Suprapubic skin (tissue), 4 donors: ENCODE measurements around the gene INHBB. TPM values are rescaled to one million over a fixed set of nuclear protein-coding genes. Genes with fewer than 3 reads are reported as not detected.

Experiments
- DNase-seq, 2 donors: peaks; one replicate each; pipeline ENCODE4 v3.0.0-alpha.2; 2019; ENCODE audit warnings: low spot score in 2 of 2
- H3K27ac ChIP-seq: fragments of 200-600 bp; sonication (generic); one replicate; pipeline ENCODE4 v1.5.1; 2019
- H3K27me3 ChIP-seq: fragments of 200-600 bp; sonication (generic); one replicate; pipeline ENCODE4 v1.5.1; 2019
- H3K36me3 ChIP-seq: fragments of 200-600 bp; sonication (generic); one replicate; pipeline ENCODE4 v1.5.1; 2019
- H3K4me1 ChIP-seq: fragments of 200-600 bp; sonication (generic); one replicate; pipeline ENCODE4 v1.5.1; 2019
- H3K4me3 ChIP-seq: fragments of 200-600 bp; sonication (generic); one replicate; pipeline ENCODE4 v1.5.1; 2019; ENCODE audit warnings: mild to moderate bottlenecking
- H3K9me3 ChIP-seq: fragments of 200-600 bp; sonication (generic); one replicate; pipeline ENCODE4 v1.5.1; 2019
- EP300 ChIP-seq: sonication (generic); formaldehyde crosslinking; IDR thresholded peaks from one replicate; pipeline ENCODE4 v1.6.1; 2017; ENCODE audit warnings: antibody characterized with exemption
- POLR2A ChIP-seq, 2 donors: fragments of 450-650 bp; IDR thresholded peaks; one replicate each; pipeline ENCODE4 v1.6.1; 2017; ENCODE audit warnings: antibody characterized with exemption in 2 of 2, mild to moderate bottlenecking in 2 of 2, moderate library complexity in 2 of 2
- POLR2AphosphoS5 ChIP-seq, 3 donors: sonication (generic); formaldehyde crosslinking; IDR thresholded peaks; one replicate each; pipeline ENCODE4 v1.6.1; 2017; ENCODE audit warnings: antibody characterized with exemption in 3 of 3
- WGBS: methylation state at CpG from one replicate; pipeline ENCODE4 v1.1.5; 2018; 5-methylcytosine and 5-hydroxymethylcytosine counted together
- total RNA-seq, 4 donors: library from RNA; depleted of rRNA; stranded (reverse); fragments of >200 nt; gene quantifications; one replicate each; pipeline ENCODE4 v1.1.0, GENCODE V29; 2016
- TF ChIP-seq, protein P1 (sequence below), 2 donors: fragments of 200-600 bp in 1 of 2; fragments of 450-650 bp in 1 of 2; sonication (generic) in 1 of 2; IDR thresholded peaks; one replicate each; pipeline ENCODE4 v1.5.1; 2016 to 2019; ENCODE audit warnings: antibody characterized with exemption in 2 of 2, mild to moderate bottlenecking in 1 of 2, moderate library complexity in 1 of 2

The INHBB gene
- total RNA-seq, 4 donors from 2014 or later, result 12.1 to 26.1 (median 18.2) TPM

DNA sequence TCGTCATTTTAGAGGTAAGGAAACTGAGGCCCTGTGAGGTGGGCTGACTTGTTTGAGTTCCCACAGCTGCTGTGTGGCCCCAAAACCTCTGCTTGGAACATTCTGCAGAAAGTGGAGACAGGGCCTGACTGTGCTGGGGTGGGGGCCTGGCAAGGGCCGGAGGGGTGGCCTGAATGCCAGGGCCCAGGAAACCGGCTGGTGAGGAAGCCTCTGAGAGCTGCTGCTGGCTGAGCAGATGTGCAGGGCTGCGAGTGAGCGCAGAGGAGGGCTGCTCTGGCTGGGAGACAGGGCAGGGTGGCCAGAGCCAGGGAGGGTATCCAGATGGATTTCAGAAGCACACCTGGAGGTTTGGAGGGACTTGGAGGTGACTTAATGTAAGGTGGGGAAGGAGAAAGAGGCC is 29.9 kb upstream of the INHBB start:
- H3K4me1 ChIP-seq, result peaks cover 39% of the 10 kb centered on the region
- no peaks in the 10 kb centered on the region for H3K9me3 ChIP-seq
- DNase-seq, result peak in 1 of 2 donors; percentile 44
- no peaks in the 10 kb centered on the region for H3K36me3 ChIP-seq
- no peaks in the 10 kb centered on the region for H3K27me3 ChIP-seq
- H3K4me3 ChIP-seq, result no peak overlapping the region
- whole genome bisulfite sequencing, result 95% methylated on average over 5 of the region's 5 CpGs
- TF ChIP-seq EP300 (no peak), POLR2A (IDR thresholded peaks at IDR 0.05) (no peak), POLR2AphosphoS5 (IDR thresholded peaks at IDR 0.05) (no peak)
- TF ChIP-seq, protein P1, sequence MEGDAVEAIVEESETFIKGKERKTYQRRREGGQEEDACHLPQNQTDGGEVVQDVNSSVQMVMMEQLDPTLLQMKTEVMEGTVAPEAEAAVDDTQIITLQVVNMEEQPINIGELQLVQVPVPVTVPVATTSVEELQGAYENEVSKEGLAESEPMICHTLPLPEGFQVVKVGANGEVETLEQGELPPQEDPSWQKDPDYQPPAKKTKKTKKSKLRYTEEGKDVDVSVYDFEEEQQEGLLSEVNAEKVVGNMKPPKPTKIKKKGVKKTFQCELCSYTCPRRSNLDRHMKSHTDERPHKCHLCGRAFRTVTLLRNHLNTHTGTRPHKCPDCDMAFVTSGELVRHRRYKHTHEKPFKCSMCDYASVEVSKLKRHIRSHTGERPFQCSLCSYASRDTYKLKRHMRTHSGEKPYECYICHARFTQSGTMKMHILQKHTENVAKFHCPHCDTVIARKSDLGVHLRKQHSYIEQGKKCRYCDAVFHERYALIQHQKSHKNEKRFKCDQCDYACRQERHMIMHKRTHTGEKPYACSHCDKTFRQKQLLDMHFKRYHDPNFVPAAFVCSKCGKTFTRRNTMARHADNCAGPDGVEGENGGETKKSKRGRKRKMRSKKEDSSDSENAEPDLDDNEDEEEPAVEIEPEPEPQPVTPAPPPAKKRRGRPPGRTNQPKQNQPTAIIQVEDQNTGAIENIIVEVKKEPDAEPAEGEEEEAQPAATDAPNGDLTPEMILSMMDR (IDR thresholded peaks at IDR 0.05), result no peak
- no peak overlapping the region for H3K27ac ChIP-seq

DNA sequence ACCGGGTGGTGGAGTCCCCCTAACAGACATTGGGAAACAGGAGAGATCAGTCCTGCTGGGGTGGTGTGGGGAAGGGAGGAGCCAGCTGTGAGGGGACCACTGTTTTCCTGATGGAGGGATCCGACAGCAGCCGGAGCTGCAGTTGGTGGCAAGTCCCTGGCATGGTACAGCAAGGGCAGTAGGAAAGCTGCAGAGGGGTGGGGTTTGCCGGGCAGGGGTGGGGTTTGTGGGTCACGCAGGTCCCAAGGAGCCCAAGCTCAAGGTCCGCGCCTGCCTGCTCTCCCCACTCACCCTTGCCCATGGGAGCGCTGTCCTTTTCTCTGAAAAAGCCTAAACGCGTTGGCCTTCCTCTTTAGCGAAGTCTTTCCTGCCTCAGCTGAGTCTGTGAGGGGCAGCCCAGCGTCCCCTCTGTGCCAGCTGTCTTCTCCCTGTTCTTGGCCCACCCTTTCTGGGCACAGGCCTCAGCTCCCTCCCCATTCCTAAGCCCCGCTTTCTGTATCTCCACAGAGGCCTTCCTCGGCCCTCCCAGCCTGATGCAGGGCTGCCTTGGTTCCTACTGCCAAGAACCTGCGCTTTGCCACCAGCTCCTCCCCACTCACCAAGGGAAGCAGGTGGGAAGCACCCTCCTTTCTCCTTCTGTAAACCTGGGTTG is 29.3 kb upstream of the INHBB start:
- Histone ChIP-seq H3K27ac (no peak overlapping the region), H3K27me3 (no peaks in the 10 kb centered on the region), H3K4me3 (no peak overlapping the region), H3K36me3 (no peaks in the 10 kb centered on the region), H3K4me1 (peaks cover 39% of the 10 kb centered on the region), H3K9me3 (no peaks in the 10 kb centered on the region)
- no peak for TF ChIP-seq EP300
- TF ChIP-seq POLR2A (IDR thresholded peaks at IDR 0.05), result no peak
- no peak for TF ChIP-seq POLR2AphosphoS5 (IDR thresholded peaks at IDR 0.05)
- TF ChIP-seq, protein P1 (IDR thresholded peaks at IDR 0.05), result no peak
- 92% methylated on average over 15 of the region's 15 CpGs for WGBS
- peak in 1 of 2 donors; percentile 60 for DNase-seq

DNA sequence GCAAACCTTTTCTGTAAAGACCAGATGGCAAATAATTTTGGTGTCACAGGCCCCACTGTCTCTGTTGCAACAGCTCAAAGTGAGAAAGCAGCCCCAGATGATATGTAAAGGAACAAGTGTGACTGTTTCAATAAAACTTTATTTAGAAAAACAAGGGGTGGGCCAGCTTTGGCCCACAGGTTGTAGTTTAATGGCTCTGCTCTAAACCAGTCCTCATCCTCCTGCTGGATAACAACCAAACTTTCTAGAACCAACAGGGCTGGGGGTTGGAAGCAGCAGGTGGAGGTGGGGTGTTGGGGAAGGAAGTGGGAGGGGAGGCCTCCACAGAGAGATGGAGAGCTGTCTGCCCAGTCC is 28.8 kb upstream of the INHBB start:
- TF ChIP-seq, protein P1 (IDR thresholded peaks at IDR 0.05), result no peak
- TF ChIP-seq POLR2A (IDR thresholded peaks at IDR 0.05) (no peak), EP300 (no peak), POLR2AphosphoS5 (IDR thresholded peaks at IDR 0.05) (no peak)
- Histone ChIP-seq H3K27ac (no peak overlapping the region), H3K36me3 (no peaks in the 10 kb centered on the region), H3K4me1 (peaks cover 39% of the 10 kb centered on the region), H3K9me3 (no peaks in the 10 kb centered on the region), H3K4me3 (no peak overlapping the region), H3K27me3 (no peaks in the 10 kb centered on the region)
- DNase-seq, result no peak

DNA sequence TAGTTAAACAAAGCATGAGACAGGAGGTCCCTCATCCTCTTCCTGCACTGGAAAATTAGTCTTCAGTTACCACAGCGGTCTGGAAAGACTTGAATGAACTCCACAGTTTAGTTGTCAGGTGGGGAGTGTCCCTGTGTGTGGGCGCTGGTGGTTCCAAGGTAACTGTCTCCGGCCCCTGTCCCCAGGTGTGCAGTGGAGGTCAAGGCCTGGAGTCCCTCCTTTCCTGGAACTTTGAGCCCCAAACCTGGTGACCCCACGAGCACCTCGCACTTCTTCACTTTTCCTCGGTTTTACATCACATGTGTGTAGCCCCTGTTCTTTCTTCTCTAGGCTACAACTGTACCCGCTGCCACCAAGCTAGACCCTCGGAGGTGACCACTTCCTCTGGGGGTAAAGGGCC is 28.0 kb upstream of the INHBB start:
- DNase-seq, result peak in 1 of 2 donors; percentile 36
- no peaks in the 10 kb centered on the region for H3K27me3 ChIP-seq
- H3K9me3 ChIP-seq, result no peaks in the 10 kb centered on the region
- H3K27ac ChIP-seq, result no peak overlapping the region
- no peak overlapping the region for H3K4me3 ChIP-seq
- TF ChIP-seq EP300, result no peak
- no peak for TF ChIP-seq POLR2AphosphoS5 (IDR thresholded peaks at IDR 0.05)
- TF ChIP-seq, protein P1 (IDR thresholded peaks at IDR 0.05), result no peak
- no peak for TF ChIP-seq POLR2A (IDR thresholded peaks at IDR 0.05)
- WGBS, result 95% methylated on average over 8 of the region's 8 CpGs
- H3K4me1 ChIP-seq, result peaks cover 35% of the 10 kb centered on the region
- no peaks in the 10 kb centered on the region for H3K36me3 ChIP-seq

DNA sequence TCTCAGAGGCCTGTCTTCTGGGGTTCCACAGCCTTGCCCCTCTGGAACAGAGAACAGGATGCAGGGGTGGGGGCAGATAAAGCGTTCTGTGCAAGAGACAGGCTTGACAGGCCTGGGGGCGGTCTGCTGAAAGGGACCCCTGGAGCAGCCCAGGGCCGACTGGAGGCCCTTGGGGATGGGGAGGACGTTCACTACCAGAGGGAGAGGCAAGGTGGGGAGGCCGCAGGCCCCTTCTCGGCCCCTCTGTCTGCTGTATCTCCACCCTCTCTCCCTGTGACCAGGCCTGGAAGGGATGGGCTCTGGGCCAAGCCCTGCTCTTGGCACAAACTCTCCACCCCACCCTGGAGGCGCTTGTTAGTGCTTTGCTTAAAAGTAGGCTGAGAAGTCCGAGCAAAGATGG is 27.3 kb upstream of the INHBB start:
- Histone ChIP-seq H3K4me3 (no peak overlapping the region), H3K9me3 (no peaks in the 10 kb centered on the region), H3K36me3 (no peaks in the 10 kb centered on the region), H3K4me1 (peaks cover 36% of the 10 kb centered on the region), H3K27ac (no peak overlapping the region), H3K27me3 (no peaks in the 10 kb centered on the region)
- 67% methylated on average over 8 of the region's 8 CpGs for WGBS
- TF ChIP-seq EP300 (no peak), POLR2AphosphoS5 (IDR thresholded peaks at IDR 0.05) (no peak), POLR2A (IDR thresholded peaks at IDR 0.05) (no peak)
- TF ChIP-seq, protein P1 (IDR thresholded peaks at IDR 0.05), result no peak
- no peak for DNase-seq
